ENCODE measurements around the gene SLC39A9.

The SLC39A9 gene

GRCh38 chr14:69398053-69398817 lies at the start of gene SLC39A9, which contains the start of gene ERH:
Gene SLC39A9 (plus strand): TSS chr14:69398692. CDS start chr14:69399370, 678 bp downstream.
Gene ERH (minus strand): TSS chr14:69398299. CDS start chr14:69398233, 66 bp downstream.
- DNase-seq (ENCODE audit: low spot score), result peak; percentile 94

GRCh38 chr14:69349091-69349777 lies 49.3 kb upstream of the SLC39A9 start:
- DNase-seq (ENCODE audit: low spot score), result no peak

- DNase-seq (ENCODE audit: low spot score), result no peak
Observed at GRCh38 chr14:69350892-69351291, 47.6 kb upstream of the SLC39A9 start.

GRCh38 chr14:69351385-69351784 lies 47.1 kb upstream of the SLC39A9 start:
- peak; percentile 31 for DNase-seq (ENCODE audit: low spot score)

- no peak for DNase-seq (ENCODE audit: low spot score)
Observed at GRCh38 chr14:69351911-69352310, 46.6 kb upstream of the SLC39A9 start.

- no peak for DNase-seq (ENCODE audit: low spot score)
Observed at GRCh38 chr14:69353168-69353567, 45.3 kb upstream of the SLC39A9 start.

GRCh38 chr14:69354383-69355153 lies 43.9 kb upstream of the SLC39A9 start:
- DNase-seq (ENCODE audit: low spot score), result peak; percentile 81

GRCh38 chr14:69355154-69355597 lies 43.3 kb upstream of the SLC39A9 start:
- peak; percentile 9 for DNase-seq (ENCODE audit: low spot score)

- no peak for DNase-seq (ENCODE audit: low spot score)
Observed at GRCh38 chr14:69355607-69356281, 42.7 kb upstream of the SLC39A9 start.

GRCh38 chr14:69356903-69357543 lies 41.5 kb upstream of the SLC39A9 start:
- DNase-seq (ENCODE audit: low spot score), result no peak

GRCh38 chr14:69357544-69358200 lies 40.8 kb upstream of the SLC39A9 start:
- no peak for DNase-seq (ENCODE audit: low spot score)

GRCh38 chr14:69358233-69358963 lies 40.1 kb upstream of the SLC39A9 start:
- peak; percentile 9 for DNase-seq (ENCODE audit: low spot score)

GRCh38 chr14:69358966-69359365 lies 39.5 kb upstream of the SLC39A9 start:
- no peak for DNase-seq (ENCODE audit: low spot score)

GRCh38 chr14:69360438-69361108 lies 37.9 kb upstream of the SLC39A9 start:
- DNase-seq (ENCODE audit: low spot score), result peak; percentile 55

- DNase-seq (ENCODE audit: low spot score), result no peak
Observed at GRCh38 chr14:69363055-69363454, 35.4 kb upstream of the SLC39A9 start.

- no peak for DNase-seq (ENCODE audit: low spot score)
Observed at GRCh38 chr14:69363964-69364363, 34.5 kb upstream of the SLC39A9 start.

GRCh38 chr14:69364378-69364777 lies 34.1 kb upstream of the SLC39A9 start:
- DNase-seq (ENCODE audit: low spot score), result no peak

- DNase-seq (ENCODE audit: low spot score), result no peak
Observed at GRCh38 chr14:69366069-69366468, 32.4 kb upstream of the SLC39A9 start.

GRCh38 chr14:69366761-69367160 lies 31.7 kb upstream of the SLC39A9 start:
- DNase-seq (ENCODE audit: low spot score), result no peak

- DNase-seq (ENCODE audit: low spot score), result no peak
Observed at GRCh38 chr14:69368381-69368780, 30.1 kb upstream of the SLC39A9 start.
